GM12892 (cell line): ENCODE measurements around the gene MMP14.

Experiments used
- DNase-seq: peaks from one replicate; pipeline ENCODE4 v3.0.0; 2011; ENCODE audit not compliant: insufficient read length
- FAIRE-seq: peaks from 2 replicates; lab custom pipeline; 2011; peaks lifted over from hg19 to GRCh38; lab: Jason Lieb, UNC
- POLR2A ChIP-seq: IDR thresholded peaks from 2 replicates; pipeline ENCODE4 v1.6.1; 2011; ENCODE audit warnings: low read depth, low read length, control low read depth
- POLR2AphosphoS5 ChIP-seq: IDR thresholded peaks from 2 replicates; pipeline ENCODE4 v1.6.1; 2011; ENCODE audit warnings: low read depth, low read length, control low read depth
- TAF1 ChIP-seq: IDR thresholded peaks from 2 replicates; pipeline ENCODE4 v1.6.1; 2011; ENCODE audit warnings: low read depth, mild to moderate bottlenecking, control low read depth, low read length, borderline replicate concordance

Gene MMP14

GRCh38 chr14:22872833-22873520 lies 36.6 kb downstream of the MMP14 start:
- TF ChIP-seq POLR2A = no peak
- no peak for TF ChIP-seq POLR2AphosphoS5
- no peak for TF ChIP-seq TAF1
- no peak for FAIRE-seq
- DNase-seq = no peak

DNA sequence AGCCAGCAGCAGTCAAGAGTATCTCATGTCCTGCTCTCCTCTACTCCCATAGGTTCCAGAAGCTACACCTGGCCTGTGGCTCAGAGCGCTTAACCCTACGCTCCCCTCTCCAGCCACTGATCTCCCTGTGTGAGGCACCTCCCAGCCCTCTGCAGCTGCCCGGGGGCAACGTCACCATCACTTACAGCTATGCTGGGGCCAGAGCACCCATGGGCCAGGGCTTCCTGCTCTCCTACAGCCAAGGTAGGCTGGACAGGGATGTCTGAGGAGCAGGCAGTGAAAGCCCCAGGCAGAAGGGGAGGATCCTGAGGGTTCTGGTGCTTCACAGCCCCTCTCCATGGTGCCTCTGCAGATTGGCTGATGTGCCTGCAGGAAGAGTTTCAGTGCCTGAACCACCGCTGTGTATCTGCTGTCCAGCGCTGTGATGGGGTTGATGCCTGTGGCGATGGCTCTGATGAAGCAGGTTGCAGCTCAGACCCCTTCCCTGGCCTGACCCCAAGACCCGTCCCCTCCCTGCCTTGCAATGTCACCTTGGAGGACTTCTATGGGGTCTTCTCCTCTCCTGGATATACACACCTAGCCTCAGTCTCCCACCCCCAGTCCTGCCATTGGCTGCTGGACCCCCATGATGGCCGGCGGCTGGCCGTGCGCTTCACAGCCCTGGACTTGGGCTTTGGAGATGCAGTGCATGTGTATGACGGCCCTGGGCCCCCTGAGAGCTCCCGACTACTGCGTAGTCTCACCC lies 38.8 kb downstream of the MMP14 start:
- FAIRE-seq (no peak), DNase-seq (no peak)
- TF ChIP-seq POLR2A = no peak
- no peak for TF ChIP-seq TAF1
- TF ChIP-seq POLR2AphosphoS5 = no peak

- TF ChIP-seq POLR2A (no peak), TAF1 (no peak), POLR2AphosphoS5 (no peak; the same call in 1 of the 2 replicates)
- DNase-seq (no peak), FAIRE-seq (no peak)
Measured at GRCh38 chr14:22875748-22876319, 39.4 kb downstream of the MMP14 start.

- FAIRE-seq (no peak), DNase-seq (no peak)
- TF ChIP-seq TAF1 = no peak
Measured at GRCh38 chr14:22877000-22877501, 40.7 kb downstream of the MMP14 start.

GRCh38 chr14:22878271-22879246 lies 42.2 kb downstream of the MMP14 start:
- FAIRE-seq (no peak), DNase-seq (no peak)
- TF ChIP-seq POLR2AphosphoS5 (no peak; the same call in 1 of the 2 replicates), TAF1 (no peak), POLR2A (no peak; the same call in 1 of the 2 replicates)

DNA sequence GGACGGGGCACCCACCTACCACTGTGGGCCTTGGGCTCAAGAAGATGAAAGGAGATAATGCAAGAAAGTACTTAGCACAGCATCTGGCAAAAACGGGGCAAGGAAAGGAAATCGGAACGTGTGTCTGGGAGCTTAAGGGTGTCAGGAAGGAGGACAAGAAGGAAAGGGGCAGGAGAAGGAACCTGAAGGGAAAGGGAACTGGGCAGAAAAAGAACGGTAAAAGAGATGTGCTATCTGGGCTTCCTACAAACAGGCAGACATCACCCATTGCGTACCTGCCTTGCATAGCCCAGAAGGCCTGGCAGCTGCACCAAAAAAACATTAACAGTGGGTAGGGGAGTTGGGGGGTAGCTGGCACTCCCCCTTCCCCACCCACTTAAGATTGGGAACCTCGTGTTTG lies 45.7 kb downstream of the MMP14 start:
- DNase-seq = no peak
- no peak for TF ChIP-seq TAF1
- peak; percentile 53; the same call in 1 of the 2 replicates for TF ChIP-seq POLR2AphosphoS5
- TF ChIP-seq POLR2A = peak; percentile 16; the same call in 1 of the 2 replicates
- no peak for FAIRE-seq

DNA sequence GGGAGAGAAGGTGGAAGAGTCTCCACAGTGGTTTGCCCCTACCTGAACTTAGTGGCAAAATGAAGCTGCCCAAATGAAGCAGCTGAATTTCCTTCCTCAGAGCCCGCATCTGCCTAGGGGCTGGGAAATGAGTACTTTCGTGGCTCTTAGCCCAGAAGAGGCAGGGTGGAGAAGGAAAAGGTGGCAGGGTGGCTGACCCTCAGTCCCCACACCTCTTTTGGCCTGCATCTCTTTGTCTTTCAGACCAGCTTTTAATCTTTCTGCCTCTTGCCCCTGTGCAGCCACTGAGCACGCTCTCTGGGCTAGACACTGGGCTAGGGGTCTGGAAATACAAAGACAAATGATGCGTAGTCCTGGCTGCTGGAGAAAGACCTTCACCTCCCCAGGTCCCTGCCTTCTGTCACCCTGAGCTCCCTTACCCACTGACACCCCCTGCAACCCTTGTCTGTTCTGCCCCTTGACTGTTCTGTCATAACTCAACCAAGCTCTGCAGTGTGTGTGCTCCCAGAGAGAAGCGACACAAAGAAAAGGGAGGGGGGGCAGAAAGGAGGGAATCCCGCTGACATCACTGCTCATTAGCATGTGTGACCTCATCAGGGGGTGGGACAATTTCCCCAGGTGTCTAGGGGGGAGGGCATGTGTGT lies 46.3 kb downstream of the MMP14 start:
- TF ChIP-seq TAF1 (no peak), POLR2A (0 out of 2 replicates have a peak, but pooled peaks have one; percentile 12)
- no peak for DNase-seq
- no peak for FAIRE-seq

DNA sequence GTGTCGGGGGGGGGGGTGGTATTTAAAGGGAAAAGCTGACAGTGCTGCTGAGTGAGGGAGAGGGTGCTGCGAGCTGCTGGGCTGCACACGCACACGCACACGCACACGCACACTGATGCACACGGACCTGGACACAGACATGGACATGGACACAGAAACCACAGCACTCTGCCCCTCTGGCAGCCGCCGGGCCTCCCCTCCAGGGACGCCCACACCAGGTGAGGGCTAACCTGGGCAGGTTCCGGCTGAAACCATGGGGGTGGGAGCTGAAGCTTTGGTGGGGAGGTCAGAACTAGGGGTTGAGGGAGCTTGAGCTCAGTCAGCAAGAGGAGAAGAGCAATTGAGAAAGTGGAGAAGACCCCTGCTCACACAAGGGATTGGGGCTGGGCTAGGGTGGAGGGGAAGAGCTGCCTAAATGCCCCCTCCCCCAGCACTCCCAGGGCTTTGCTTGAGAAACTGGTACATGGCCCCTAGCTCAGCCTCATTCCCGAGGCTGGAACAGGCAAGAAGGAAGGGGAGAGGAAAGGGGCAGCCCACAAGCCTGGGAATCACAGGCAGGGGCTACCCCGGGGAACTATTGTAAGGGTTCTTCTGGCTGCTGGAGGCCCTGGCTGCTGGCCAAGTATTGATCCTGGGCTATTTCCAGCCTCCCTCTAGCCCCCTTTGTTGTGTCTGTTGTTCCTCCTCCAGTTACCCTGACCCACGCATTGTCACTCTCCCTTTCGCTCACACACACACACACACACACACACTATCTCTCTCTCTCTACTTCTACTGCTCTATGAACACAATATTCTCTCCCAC lies 47.0 kb downstream of the MMP14 start, which contains the start of gene REM2:
Gene REM2 (plus strand): TSS at position 50 of the 804 bp plus-strand sequence. CDS start 66 bp downstream, at position 116.
- no peak for DNase-seq
- no peak for TF ChIP-seq TAF1
- no peak for TF ChIP-seq POLR2AphosphoS5
- no peak; the same call in 1 of the 2 replicates for TF ChIP-seq POLR2A
- FAIRE-seq = no peak

- TF ChIP-seq POLR2A = no peak
- no peak for TF ChIP-seq TAF1
- no peak for TF ChIP-seq POLR2AphosphoS5
- no peak for DNase-seq
- no peak for FAIRE-seq
Measured at GRCh38 chr14:22884076-22884737, 47.8 kb downstream of the MMP14 start.
